HFF-Myc (cell line): ENCODE measurements around the gene U2AF2.
A peak's percentile ranks its signal among the peaks of the same experiment; 100 is the strongest.

Source experiments
- DNase-seq: peaks from one replicate; pipeline ENCODE4 v3.0.0-alpha.2; 2011; ENCODE audit warnings: low read depth; ENCODE audit errors: extremely low read depth
- H3K4me3 ChIP-seq: replicated peaks from 2 replicates; pipeline ENCODE4 v1.5.1; 2011; ENCODE audit warnings: low read depth, mild to moderate bottlenecking, control low read depth, low read length
- CTCF ChIP-seq: IDR thresholded peaks from 2 replicates; pipeline ENCODE4 v1.5.1; 2012; ENCODE audit warnings: mild to moderate bottlenecking, low read depth, low read length, control low read depth; ENCODE audit errors: missing control alignments

The U2AF2 gene

GRCh38 chr19:55700813-55701212, 46.0 kb downstream of the U2AF2 start:
- TF ChIP-seq CTCF = no peak
- no peak for DNase-seq
- H3K4me3 ChIP-seq = no peak overlapping the region

- no peak overlapping the region for H3K4me3 ChIP-seq
- no peak for DNase-seq
- TF ChIP-seq CTCF = no peak
Measured at GRCh38 chr19:55702131-55702627, 47.3 kb downstream of the U2AF2 start.

- peak; percentile 79 for TF ChIP-seq CTCF
- H3K4me3 ChIP-seq = no peak overlapping the region
- DNase-seq = no peak
Measured at GRCh38 chr19:55703790-55704215, 49.0 kb downstream of the U2AF2 start.

- TF ChIP-seq CTCF = no peak
- no peak overlapping the region for H3K4me3 ChIP-seq
- no peak for DNase-seq
Measured at GRCh38 chr19:55704494-55705245, 49.8 kb downstream of the U2AF2 start.

GRCh38 chr19:55705972-55706371, 51.1 kb downstream of the U2AF2 start:
- no peak for DNase-seq
- no peak overlapping the region for H3K4me3 ChIP-seq
- no peak for TF ChIP-seq CTCF

GRCh38 chr19:55711719-55712118, 56.9 kb downstream of the U2AF2 start:
- H3K4me3 ChIP-seq = no peak overlapping the region
- no peak for DNase-seq
- TF ChIP-seq CTCF = no peak
